Measurements from ENCODE around the gene STAG1. TPM values are rescaled to one million over a fixed set of nuclear protein-coding genes. Genes with fewer than 3 reads are reported as not detected.
"Not testable (repeated sequence)": the region's sequence is repeated elsewhere in the genome, so short reads cannot be mapped to it uniquely, and the experiment has no call there.

STAG1 gene
- total RNA-seq, 1 donor, result 12.4 TPM

GRCh38 chr3:136749091-136749490 lies 3.1 kb downstream of the STAG1 start:
- DNase-seq (ENCODE audit: low read depth in 2 of 3, low spot score in 2 of 3), result no peak

- DNase-seq (ENCODE audit: low read depth in 2 of 3, low spot score in 2 of 3), result no peak
Observed at GRCh38 chr3:136745916-136746315, 6.3 kb downstream of the STAG1 start.

- DNase-seq (ENCODE audit: low read depth in 2 of 3, low spot score in 2 of 3), result no peak
Observed at GRCh38 chr3:136741063-136741462, 11.1 kb downstream of the STAG1 start.

- DNase-seq (ENCODE audit: low read depth in 2 of 3, low spot score in 2 of 3), result no peak
Observed at GRCh38 chr3:136740351-136740958, 11.7 kb downstream of the STAG1 start.

- not testable (repeated sequence) for DNase-seq (ENCODE audit: low read depth in 2 of 3, low spot score in 2 of 3)
Observed at GRCh38 chr3:136736950-136737349, 15.2 kb downstream of the STAG1 start.

GRCh38 chr3:136735103-136735502 lies 17.1 kb downstream of the STAG1 start:
- DNase-seq (ENCODE audit: low read depth in 2 of 3, low spot score in 2 of 3), result no peak

GRCh38 chr3:136734382-136735070 lies 17.7 kb downstream of the STAG1 start:
- DNase-seq (ENCODE audit: low read depth in 2 of 3, low spot score in 2 of 3), result peak in 2 of 3 donors; percentile 51 to 64

GRCh38 chr3:136733317-136733833 lies 18.8 kb downstream of the STAG1 start:
- DNase-seq (ENCODE audit: low read depth in 2 of 3, low spot score in 2 of 3), result no peak

- DNase-seq (ENCODE audit: low read depth in 2 of 3, low spot score in 2 of 3), result no peak
Observed at GRCh38 chr3:136731274-136731884, 20.8 kb downstream of the STAG1 start.

GRCh38 chr3:136730595-136731273 lies 21.4 kb downstream of the STAG1 start:
- DNase-seq (ENCODE audit: low read depth in 2 of 3, low spot score in 2 of 3), result no peak

- DNase-seq (ENCODE audit: low read depth in 2 of 3, low spot score in 2 of 3), result no peak
Observed at GRCh38 chr3:136728918-136729317, 23.3 kb downstream of the STAG1 start.

- peak in 1 of 3 donors; percentile 37 for DNase-seq (ENCODE audit: low read depth in 2 of 3, low spot score in 2 of 3)
Observed at GRCh38 chr3:136728473-136728872, 23.7 kb downstream of the STAG1 start.

GRCh38 chr3:136725468-136725867 lies 26.7 kb downstream of the STAG1 start:
- DNase-seq (ENCODE audit: low read depth in 2 of 3, low spot score in 2 of 3), result no peak

- not testable (repeated sequence) for DNase-seq (ENCODE audit: low read depth in 2 of 3, low spot score in 2 of 3)
Observed at GRCh38 chr3:136722916-136723315, 29.3 kb downstream of the STAG1 start.

- not testable (repeated sequence) for DNase-seq (ENCODE audit: low read depth in 2 of 3, low spot score in 2 of 3)
Observed at GRCh38 chr3:136722399-136722798, 29.8 kb downstream of the STAG1 start.

GRCh38 chr3:136720091-136720490 lies 32.1 kb downstream of the STAG1 start:
- no peak for DNase-seq (ENCODE audit: low read depth in 2 of 3, low spot score in 2 of 3)

GRCh38 chr3:136716629-136717028 lies 35.5 kb downstream of the STAG1 start:
- no peak for DNase-seq (ENCODE audit: low read depth in 2 of 3, low spot score in 2 of 3)

GRCh38 chr3:136714020-136714419 lies 38.2 kb downstream of the STAG1 start:
- no peak for DNase-seq (ENCODE audit: low read depth in 2 of 3, low spot score in 2 of 3)

GRCh38 chr3:136712941-136713340 lies 39.2 kb downstream of the STAG1 start:
- DNase-seq (ENCODE audit: low read depth in 2 of 3, low spot score in 2 of 3), result no peak

GRCh38 chr3:136711888-136712287 lies 40.3 kb downstream of the STAG1 start:
- not testable (repeated sequence) for DNase-seq (ENCODE audit: low read depth in 2 of 3, low spot score in 2 of 3)

- DNase-seq (ENCODE audit: low read depth in 2 of 3, low spot score in 2 of 3), result no peak
Observed at GRCh38 chr3:136711277-136711676, 40.9 kb downstream of the STAG1 start.
